Right renal pelvis (tissue), 4 donors: ENCODE results near the gene CALD1. TPM values are rescaled to one million over a fixed set of nuclear protein-coding genes. Genes with fewer than 3 reads are reported as not detected.

Experiments used
- DNase-seq, 4 donors: peaks; one replicate each; pipeline ENCODE4 v3.0.0-alpha.2; 2013; ENCODE audit warnings: low read depth in 4 of 4, low spot score in 3 of 4, missing footprints in 1 of 4
- polyA plus RNA-seq, 4 donors: library from polyadenylated mRNA; unstranded; fragments of 120-200 nt; gene quantifications; one replicate each; pipeline ENCODE4 v1.2.1, GENCODE V29; 2013; ENCODE audit not compliant: insufficient read length in 4 of 4

Gene CALD1
- polyA plus RNA-seq, 4 donors = 229 to 278 (median 260) TPM

- DNase-seq = no peak
Measured at GRCh38 chr7:134919240-134919641, 139.8 kb downstream of the CALD1 start.

- DNase-seq = no peak
Measured at GRCh38 chr7:134920026-134920753, 140.8 kb downstream of the CALD1 start.

- DNase-seq = no peak
Measured at GRCh38 chr7:134922720-134923704, 143.6 kb downstream of the CALD1 start.

- no peak for DNase-seq
Measured at GRCh38 chr7:134925766-134926165, 146.3 kb downstream of the CALD1 start.

- DNase-seq = no peak
Measured at GRCh38 chr7:134926396-134926795, 147.0 kb downstream of the CALD1 start.

GRCh38 chr7:134927076-134927475 lies 147.6 kb downstream of the CALD1 start:
- DNase-seq = no peak

GRCh38 chr7:134927723-134928122 lies 148.3 kb downstream of the CALD1 start:
- DNase-seq = no peak

- no peak for DNase-seq
Measured at GRCh38 chr7:134928554-134928953, 149.1 kb downstream of the CALD1 start.

GRCh38 chr7:134931487-134931886 lies 152.1 kb downstream of the CALD1 start:
- DNase-seq = no peak

GRCh38 chr7:134932707-134933370 lies 153.4 kb downstream of the CALD1 start:
- no peak for DNase-seq

- DNase-seq = no peak
Measured at GRCh38 chr7:134933460-134934068, 154.1 kb downstream of the CALD1 start.

GRCh38 chr7:134935701-134936100 lies 156.3 kb downstream of the CALD1 start:
- DNase-seq = no peak

- no peak for DNase-seq
Measured at GRCh38 chr7:134936893-134937510, 157.6 kb downstream of the CALD1 start.

- no peak for DNase-seq
Measured at GRCh38 chr7:134938141-134938540, 158.7 kb downstream of the CALD1 start.

- no peak for DNase-seq
Measured at GRCh38 chr7:134939136-134939535, 159.7 kb downstream of the CALD1 start.

GRCh38 chr7:134940729-134941128 lies 161.3 kb downstream of the CALD1 start:
- no peak for DNase-seq

- no peak for DNase-seq
Measured at GRCh38 chr7:134941185-134941900, 161.9 kb downstream of the CALD1 start.

- DNase-seq = no peak
Measured at GRCh38 chr7:134941952-134942351, 162.5 kb downstream of the CALD1 start.

GRCh38 chr7:134942690-134943466 lies 163.4 kb downstream of the CALD1 start:
- DNase-seq = no peak
